MCF 10A (cell line): ENCODE data around the gene GPX4. TPM values are rescaled to one million over a fixed set of nuclear protein-coding genes. Genes with fewer than 3 reads are reported as not detected.

Experiments used
- BruUV-seq: library from RNA; stranded (reverse); fragments of 400-500 nt; replicated peaks from 2 replicates; lab custom pipeline; 2021; lab: Mats Ljungman, UMichigan
- CTCF ChIA-PET: fragments of 300-600 bp; sonication (Branson Sonifier 250); formaldehyde crosslinking; extraction: SDS; loops from one replicate; lab custom pipeline; 2021; ENCODE audit warnings: antibody characterized with exemption, inconsistent platforms; lab: Yijun Ruan, JAX
- POLR2A ChIA-PET: fragments of 300-600, 350-650 bp; sonication (Branson Sonifier 250); formaldehyde crosslinking; extraction: SDS; loops from one replicate; lab custom pipeline; 2020; ENCODE audit warnings: antibody characterized with exemption, inconsistent platforms; lab: Yijun Ruan, JAX
- DNase-seq: peaks from one replicate; pipeline ENCODE4 v3.0.0-alpha.2; 2018; ENCODE audit not compliant: unreplicated experiment
- H3K27ac Mint-ChIP-seq: one replicate; pipeline ENCODE4 v1.8.0; 2022; ENCODE audit warnings: mild to moderate bottlenecking, low read depth, mixed read lengths; ENCODE audit not compliant: unreplicated experiment
- H3K27me3 Mint-ChIP-seq: one replicate; pipeline ENCODE4 v1.8.0; 2022; ENCODE audit warnings: mixed read lengths; ENCODE audit not compliant: insufficient read depth, unreplicated experiment
- H3K36me3 Mint-ChIP-seq: one replicate; pipeline ENCODE4 v1.8.0; 2022; ENCODE audit warnings: mild to moderate bottlenecking, moderate library complexity, mixed read lengths; ENCODE audit not compliant: insufficient read depth, unreplicated experiment
- H3K4me1 Mint-ChIP-seq: one replicate; pipeline ENCODE4 v1.8.0; 2022; ENCODE audit warnings: mixed read lengths; ENCODE audit not compliant: insufficient read depth, unreplicated experiment
- H3K4me3 Mint-ChIP-seq: one replicate; pipeline ENCODE4 v1.8.0; 2022; ENCODE audit warnings: mild to moderate bottlenecking, moderate library complexity, mixed read lengths; ENCODE audit not compliant: unreplicated experiment
- H3K9me3 Mint-ChIP-seq: one replicate; pipeline ENCODE4 v1.8.0; 2022; ENCODE audit warnings: mixed read lengths; ENCODE audit not compliant: unreplicated experiment
- CTCF ChIP-seq: fragments of 200-600 bp; IDR thresholded peaks from one replicate; pipeline ENCODE4 v1.8.0; 2022; ENCODE audit warnings: antibody characterized with exemption, mild to moderate bottlenecking; ENCODE audit not compliant: unreplicated experiment
- intact Hi-C: fragments of 100-400 bp; cut with micrococcal nuclease; formaldehyde crosslinking; loops from 2 replicates; pipeline ENCODE4 v1.14.1; 2022
- total RNA-seq: library from RNA; stranded (reverse); gene quantifications from 2 replicates; pipeline ENCODE4 v1.2.3, GENCODE V29; 2022

Gene GPX4
- total RNA-seq, 1 experiment from 2014 or later: 191 TPM

GRCh38 chr19:1143828-1144399 lies 40.1 kb downstream of the GPX4 start:
- Mint-ChIP-seq H3K36me3 (peaks cover 82% of the 10 kb centered on the region), H3K27me3 (no peaks in the 10 kb centered on the region), H3K27ac (peak overlapping the region; percentile 92), H3K4me3 (no peak overlapping the region), H3K4me1 (peaks cover 14% of the 10 kb centered on the region), H3K9me3 (peaks cover 14% of the 10 kb centered on the region)
- no peak for DNase-seq
- TF ChIP-seq CTCF: no peak
- no TSS peak for BruUV-seq
- ChIA-PET CTCF (interaction anchor here (0.6 to 0.7 kb wide), 3 partner anchors 51 to 1594 kb away, joined by 4 to 6 read pairs (median 5); no protein-coding TSS in a partner anchor), POLR2A (interaction anchor here (1.2 kb wide), 1 partner anchor 10 kb away, joined by 7 read pairs; no protein-coding TSS in a partner anchor)
- intact Hi-C loops: no loop called here

DNA sequence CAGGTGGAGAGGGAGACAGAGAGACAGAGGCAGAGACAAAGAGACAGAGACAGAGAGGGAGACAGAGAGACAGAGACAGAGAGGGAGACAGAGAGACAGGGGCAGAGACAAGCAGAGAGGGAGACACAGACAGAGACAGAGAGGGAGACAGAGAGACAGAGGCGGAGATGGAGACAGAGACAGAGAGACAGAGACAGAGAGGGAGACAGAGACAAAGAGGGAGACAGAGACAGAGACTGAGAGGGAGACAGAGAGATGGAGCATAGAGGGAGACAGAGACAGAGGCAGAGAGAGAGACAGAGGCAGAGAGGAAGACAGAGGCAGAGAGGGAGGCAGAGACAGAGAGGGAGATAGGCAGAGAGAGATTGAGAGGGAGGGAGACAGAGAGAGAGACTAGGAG lies 40.9 kb downstream of the GPX4 start:
- CTCF ChIA-PET: interaction anchor here (0.6 kb wide), 1 partner anchor 802 kb away, joined by 5 read pairs; no protein-coding TSS in a partner anchor
- peaks cover 14% of the 10 kb centered on the region for H3K4me1 Mint-ChIP-seq
- no peaks in the 10 kb centered on the region for H3K27me3 Mint-ChIP-seq
- intact Hi-C loops: no loop called here
- no peak for DNase-seq
- POLR2A ChIA-PET: no interaction called here
- no TSS peak for BruUV-seq
- TF ChIP-seq CTCF: no peak
- peaks cover 11% of the 10 kb centered on the region for H3K9me3 Mint-ChIP-seq
- H3K4me3 Mint-ChIP-seq: no peak overlapping the region
- peaks cover 82% of the 10 kb centered on the region for H3K36me3 Mint-ChIP-seq
- H3K27ac Mint-ChIP-seq: peak overlapping the region; percentile 92

GRCh38 chr19:1145635-1146411 lies 42.0 kb downstream of the GPX4 start:
- Mint-ChIP-seq H3K4me3 (no peak overlapping the region), H3K4me1 (peaks cover 14% of the 10 kb centered on the region), H3K9me3 (peaks cover 10% of the 10 kb centered on the region), H3K36me3 (peaks cover 77% of the 10 kb centered on the region), H3K27me3 (no peaks in the 10 kb centered on the region), H3K27ac (no peak overlapping the region)
- intact Hi-C loops: no loop called here
- TF ChIP-seq CTCF: no peak
- ChIA-PET CTCF (interaction anchor here (0.7 kb wide), 1 partner anchor 15 kb away, joined by 3 read pairs; no protein-coding TSS in a partner anchor), POLR2A (interaction anchor here (0.6 kb wide), 1 partner anchor 10 kb away, joined by 3 read pairs; no protein-coding TSS in a partner anchor)
- BruUV-seq: no TSS peak
- no peak for DNase-seq

- CTCF ChIA-PET: interaction anchor here (0.7 kb wide), 1 partner anchor 16 kb away, joined by 3 read pairs; no protein-coding TSS in a partner anchor
- H3K4me1 Mint-ChIP-seq: peaks cover 14% of the 10 kb centered on the region
- intact Hi-C loops: no loop called here
- POLR2A ChIA-PET: no interaction called here
- H3K9me3 Mint-ChIP-seq: peaks cover 10% of the 10 kb centered on the region
- peaks cover 77% of the 10 kb centered on the region for H3K36me3 Mint-ChIP-seq
- H3K4me3 Mint-ChIP-seq: no peak overlapping the region
- no peak for TF ChIP-seq CTCF
- BruUV-seq: no TSS peak
- no peak overlapping the region for H3K27ac Mint-ChIP-seq
- H3K27me3 Mint-ChIP-seq: no peaks in the 10 kb centered on the region
- DNase-seq: no peak
These were observed 42.6 kb downstream of the GPX4 start for GRCh38 chr19:1146412-1146699.
